Measurements from ENCODE around the gene GRIK2.

DNA sequence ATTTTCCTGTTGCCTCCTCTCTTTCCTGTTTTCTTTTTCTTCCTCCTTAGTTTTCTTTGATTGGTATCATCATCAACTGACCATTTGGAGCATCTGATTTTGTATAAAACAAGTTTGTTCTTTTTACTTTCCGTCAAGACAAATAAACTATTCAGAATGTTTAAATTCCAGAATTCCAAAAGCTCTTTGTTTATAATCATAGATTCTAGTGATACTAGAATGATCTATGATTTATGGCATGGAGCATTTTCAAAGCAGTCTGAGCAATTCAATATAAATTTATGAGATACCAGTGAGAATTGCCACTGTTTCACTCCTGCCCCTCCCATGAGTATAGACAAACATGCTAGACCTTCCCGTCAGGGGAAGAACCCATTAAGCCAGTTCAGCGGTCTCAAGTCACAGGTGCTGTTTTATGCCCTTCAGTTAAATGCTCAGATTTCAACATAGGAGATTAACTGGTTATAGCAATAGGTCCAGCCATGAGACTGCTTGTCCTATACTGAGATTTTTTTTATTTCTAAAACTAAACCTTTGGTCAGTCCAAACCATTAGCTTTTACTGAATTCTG lies 60.7 kb downstream of the GRIK2 start:
- TF ChIP-seq, protein P1, sequence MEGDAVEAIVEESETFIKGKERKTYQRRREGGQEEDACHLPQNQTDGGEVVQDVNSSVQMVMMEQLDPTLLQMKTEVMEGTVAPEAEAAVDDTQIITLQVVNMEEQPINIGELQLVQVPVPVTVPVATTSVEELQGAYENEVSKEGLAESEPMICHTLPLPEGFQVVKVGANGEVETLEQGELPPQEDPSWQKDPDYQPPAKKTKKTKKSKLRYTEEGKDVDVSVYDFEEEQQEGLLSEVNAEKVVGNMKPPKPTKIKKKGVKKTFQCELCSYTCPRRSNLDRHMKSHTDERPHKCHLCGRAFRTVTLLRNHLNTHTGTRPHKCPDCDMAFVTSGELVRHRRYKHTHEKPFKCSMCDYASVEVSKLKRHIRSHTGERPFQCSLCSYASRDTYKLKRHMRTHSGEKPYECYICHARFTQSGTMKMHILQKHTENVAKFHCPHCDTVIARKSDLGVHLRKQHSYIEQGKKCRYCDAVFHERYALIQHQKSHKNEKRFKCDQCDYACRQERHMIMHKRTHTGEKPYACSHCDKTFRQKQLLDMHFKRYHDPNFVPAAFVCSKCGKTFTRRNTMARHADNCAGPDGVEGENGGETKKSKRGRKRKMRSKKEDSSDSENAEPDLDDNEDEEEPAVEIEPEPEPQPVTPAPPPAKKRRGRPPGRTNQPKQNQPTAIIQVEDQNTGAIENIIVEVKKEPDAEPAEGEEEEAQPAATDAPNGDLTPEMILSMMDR (IDR thresholded peaks at IDR 0.05), result no peak
- no peak for TF ChIP-seq POLR2A (IDR thresholded peaks at IDR 0.05)

Data from tibial nerve (tissue), 3 donors.